Measurements from ENCODE around the gene WDR73. TPM values are rescaled to one million over a fixed set of nuclear protein-coding genes. Genes with fewer than 3 reads are reported as not detected.
A peak's percentile ranks its signal among the peaks of the same experiment; 100 is the strongest.

Gene WDR73
- polyA plus RNA-seq, 1 of the 3 experiments (the other 2 are of a cell fraction), result 32.9 TPM

- Histone ChIP-seq H3F3A (replicated peaks; ENCODE audit: insufficient read depth) (peaks cover 5% of the 10 kb centered on the region), H3K79me2 (ENCODE audit: insufficient read depth) (peaks cover 41% of the 10 kb centered on the region), H3K4me3 (ENCODE audit: low read depth in 2 of 2, low read length in 1 of 2) (peak overlapping the region; percentile 87 to 95), H2AFZ (ENCODE audit: low read depth) (peak overlapping the region; percentile 100), H3K4me2 (peak overlapping the region; percentile 81), H3K9ac (peak overlapping the region; percentile 85; the same call in 1 of the 2 replicates), H3K9me3 (no peaks in the 10 kb centered on the region), H3K4me1 (ENCODE audit: control insufficient read depth in 1 of 2, insufficient read depth in 2 of 2, low read depth in 1 of 2, low read length in 1 of 2) (peaks cover 0 to 13% of the 10 kb centered on the region in 2 experiments; a peak in 1 of 4 replicates), H3K9me2 (no peaks in the 10 kb centered on the region), H4K20me1 (ENCODE audit: insufficient read depth) (0 out of 2 replicates have a peak, but pooled peaks cover 5% of the 10 kb centered on the region), H3K27ac (ENCODE audit: low read depth in 2 of 2, low read length in 1 of 2) (peak overlapping the region; percentile 36 to 58; a peak in 3 of 4 replicates), H3K36me3 (replicated peaks in 1 of 2; ENCODE audit: control insufficient read depth in 1 of 2, insufficient read depth in 2 of 2, low read length in 1 of 2) (peaks cover 14 to 18% of the 10 kb centered on the region in 2 experiments), H3K27me3 (ENCODE audit: insufficient read depth) (no peaks in the 10 kb centered on the region)
- peak; percentile 83 for DNase-seq
- under 1% methylated on average over 19 of the region's 20 CpGs for WGBS (ENCODE audit: low lambda C conversion rate)
- CTCF ChIA-PET, result interaction anchor here (0.9 to 5.0 kb wide), 8 partner anchors 11 to 568 kb away, joined by 3 to 51 read pairs (median 5); no protein-coding TSS in a partner anchor
- POLR2A ChIA-PET, result interaction anchor here (0.8 to 2.4 kb wide), 3 partner anchors 31 to 116 kb away, joined by 6 to 12 read pairs (median 7); partner anchors contain the start of gene WDR73
- TF ChIP-seq SIN3A (IDR thresholded peaks at IDR 0.05; ENCODE audit: borderline replicate concordance, low read depth, low read length), result peak; percentile 76; the same call in 1 of the 2 replicates
- TF ChIP-seq RAD21 (IDR thresholded peaks at IDR 0.05; ENCODE audit: low read length), result no peak
- peak; percentile 98 for TF ChIP-seq MXI1 (IDR thresholded peaks at IDR 0.05; ENCODE audit: low read depth, low read length)
- TF ChIP-seq MAX (IDR thresholded peaks at IDR 0.05; ENCODE audit: low read depth), result peak; percentile 99
- no peak for TF ChIP-seq SMC3 (IDR thresholded peaks at IDR 0.05; ENCODE audit: low read depth, low read length)
- no peak for TF ChIP-seq PBX3 (IDR thresholded peaks at IDR 0.05)
- no peak for TF ChIP-seq CHD2 (IDR thresholded peaks at IDR 0.05; ENCODE audit: low read length, partially characterized antibody)
- TF ChIP-seq TEAD4 (IDR thresholded peaks at IDR 0.05; ENCODE audit: borderline replicate concordance, insufficient read depth), result no peak
- peak; percentile 64; the same call in 1 of the 2 replicates for TF ChIP-seq USF1 (IDR thresholded peaks at IDR 0.05; ENCODE audit: borderline replicate concordance, low read depth)
- TF ChIP-seq RCOR1 (IDR thresholded peaks at IDR 0.05; ENCODE audit: low read length), result no peak
- TF ChIP-seq JUND (IDR thresholded peaks at IDR 0.05), result no peak
Observed at GRCh38 chr15:84600331-84600686, 53.8 kb downstream of the WDR73 start.

- Histone ChIP-seq H2AFZ (ENCODE audit: low read depth) (no peak overlapping the region), H3K36me3 (replicated peaks in 1 of 2; ENCODE audit: control insufficient read depth in 1 of 2, insufficient read depth in 2 of 2, low read length in 1 of 2) (peaks cover 10 to 14% of the 10 kb centered on the region in 2 experiments), H3K4me3 (ENCODE audit: low read depth in 2 of 2, low read length in 1 of 2) (peak overlapping the region in 1 of 2 experiments; percentile 87; a peak in 1 of 4 replicates), H3K9me3 (no peaks in the 10 kb centered on the region), H3K4me1 (ENCODE audit: control insufficient read depth in 1 of 2, insufficient read depth in 2 of 2, low read depth in 1 of 2, low read length in 1 of 2) (peaks cover 0 to 11% of the 10 kb centered on the region in 2 experiments; a peak in 1 of 4 replicates), H4K20me1 (ENCODE audit: insufficient read depth) (0 out of 2 replicates have a peak, but pooled peaks cover 1% of the 10 kb centered on the region), H3F3A (replicated peaks; ENCODE audit: insufficient read depth) (peaks cover 5% of the 10 kb centered on the region), H3K27ac (ENCODE audit: low read depth in 2 of 2, low read length in 1 of 2) (no peak overlapping the region), H3K4me2 (peak overlapping the region; percentile 81; the same call in 1 of the 2 replicates), H3K79me2 (ENCODE audit: insufficient read depth) (peaks cover 38% of the 10 kb centered on the region), H3K27me3 (ENCODE audit: insufficient read depth) (no peaks in the 10 kb centered on the region), H3K9me2 (no peaks in the 10 kb centered on the region), H3K9ac (no peak overlapping the region)
- WGBS (ENCODE audit: low lambda C conversion rate), result 59% methylated on average over 10 of the region's 10 CpGs
- no peak for DNase-seq
- ChIA-PET CTCF (interaction anchor here (0.8 to 5.0 kb wide), 20 partner anchors 10 to 569 kb away, joined by 3 to 51 read pairs (median 5); partner anchors contain the start of gene WDR73), POLR2A (interaction anchor here (0.8 to 2.4 kb wide), 3 partner anchors 31 to 117 kb away, joined by 6 to 12 read pairs (median 7); partner anchors contain the start of gene WDR73)
- TF ChIP-seq CTCF (IDR thresholded peaks at IDR 0.05), result no peak
- TF ChIP-seq ZBTB33 (IDR thresholded peaks at IDR 0.05; ENCODE audit: borderline replicate concordance, low read depth), result no peak
- no peak for TF ChIP-seq MAX (IDR thresholded peaks at IDR 0.05; ENCODE audit: low read depth)
- TF ChIP-seq TCF12 (IDR thresholded peaks at IDR 0.05), result no peak
- no peak for TF ChIP-seq RXRA (IDR thresholded peaks at IDR 0.05; ENCODE audit: borderline replicate concordance, low read depth)
- TF ChIP-seq EZH2phosphoT487 (IDR thresholded peaks at IDR 0.05; ENCODE audit: borderline replicate concordance, low read depth), result no peak
- TF ChIP-seq FOSL2 (IDR thresholded peaks at IDR 0.05; ENCODE audit: borderline replicate concordance, low read depth), result no peak
- TF ChIP-seq EP300 (IDR thresholded peaks at IDR 0.05; ENCODE audit: borderline replicate concordance in 1 of 2, low read depth in 1 of 2, low read length in 1 of 2), result no peak
Observed at GRCh38 chr15:84599906-84600305, 54.2 kb downstream of the WDR73 start.

Data from SK-N-SH (cell line).